NCI-H146 (cell line): ENCODE results near the gene PNPLA2.

Source experiments
- DNase-seq: peaks from one replicate; lab custom pipeline; 2025; lab: John Stamatoyannopoulos, UW

PNPLA2 gene

DNA sequence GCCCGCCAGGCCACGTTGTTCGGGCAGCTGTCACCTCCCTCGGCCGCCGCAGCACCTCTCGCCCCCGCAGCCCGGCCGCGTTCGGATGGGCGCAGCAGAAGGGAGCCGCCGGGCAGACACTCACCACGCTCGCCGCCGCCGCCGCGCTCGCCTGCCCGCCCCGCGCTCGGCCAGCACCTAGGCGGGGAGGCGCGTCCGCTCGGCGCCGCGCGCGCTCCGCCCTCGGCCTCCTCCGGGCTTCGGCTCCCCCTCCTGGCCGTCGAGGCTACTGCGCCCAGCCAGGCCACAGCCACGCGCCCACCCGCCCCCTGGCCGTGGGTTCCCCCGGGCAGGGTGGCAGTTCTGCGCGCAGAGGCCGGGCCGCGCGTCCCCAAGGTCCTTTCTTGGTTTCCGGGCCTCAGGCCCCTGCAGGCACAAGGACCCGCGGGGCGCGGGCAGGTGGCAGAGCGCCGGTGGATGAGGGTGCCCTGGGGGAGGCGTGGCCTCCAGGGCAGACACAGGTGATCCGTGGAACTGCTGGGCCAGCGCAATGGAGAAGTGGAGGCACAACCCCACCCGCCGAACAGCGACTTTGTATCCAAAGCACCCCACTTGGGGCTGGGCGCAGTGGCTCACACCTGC, 20.5 kb upstream of the PNPLA2 start, which contains the start of gene SLC25A22:
Gene SLC25A22 (minus strand): TSS at position 189 of the 621 bp plus-strand sequence. CDS start 3,275 bp downstream, outside the sequence.
- peak; percentile 76 for DNase-seq

DNA sequence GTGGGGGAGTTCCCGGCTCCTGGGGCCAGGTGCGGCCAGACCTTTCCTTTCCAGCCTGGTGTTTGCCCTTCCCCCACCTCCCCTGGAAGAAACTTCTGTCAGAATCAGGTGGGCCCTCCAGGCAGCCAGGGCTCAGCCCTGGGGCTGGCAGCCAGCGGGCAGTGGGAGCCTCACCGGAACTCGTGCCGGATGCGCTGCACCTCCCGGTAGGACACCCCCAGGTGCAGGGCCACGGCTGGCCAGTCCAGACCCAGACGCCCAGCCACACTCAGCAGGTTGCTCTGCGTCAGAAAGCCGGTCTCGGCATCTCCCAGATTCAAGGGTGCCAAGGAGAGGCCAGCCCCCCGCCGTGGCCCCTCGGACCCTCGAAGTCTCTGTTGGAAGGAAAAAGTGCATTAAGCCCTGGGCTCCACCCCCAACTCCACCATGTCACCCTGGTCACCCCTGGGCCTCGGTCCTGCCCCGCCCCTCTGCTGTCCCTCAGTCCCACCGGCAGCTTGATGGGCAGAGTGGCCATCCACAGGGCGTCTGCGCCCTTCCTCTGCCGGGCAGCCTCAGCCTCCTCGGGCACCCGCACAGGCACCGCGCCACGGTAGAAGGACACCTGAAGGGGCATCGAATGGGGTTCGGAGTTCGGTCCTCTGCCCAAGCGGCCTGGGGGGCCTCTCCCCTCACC, 18.9 kb upstream of the PNPLA2 start:
- no peak for DNase-seq

DNA sequence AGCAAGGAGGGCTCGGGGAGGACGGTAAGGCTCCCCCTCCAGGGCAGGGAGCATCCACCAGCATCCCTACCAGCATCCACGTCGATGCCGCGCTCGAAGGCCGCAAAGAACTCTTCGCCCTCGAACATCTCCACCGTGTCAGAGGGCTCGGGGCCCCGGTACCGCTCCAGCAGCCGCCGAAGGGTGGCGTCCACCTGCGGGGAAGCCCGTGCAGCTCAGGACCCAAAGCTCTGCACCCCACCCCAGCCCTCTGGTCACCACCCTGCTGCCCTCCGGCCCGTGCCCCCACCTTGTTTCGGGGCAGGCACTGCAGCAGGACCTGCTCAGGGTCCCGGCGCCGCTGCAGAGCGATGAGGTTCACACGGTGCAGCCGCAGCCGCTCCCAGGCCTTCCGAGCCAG, 18.2 kb upstream of the PNPLA2 start:
- DNase-seq = no peak

DNA sequence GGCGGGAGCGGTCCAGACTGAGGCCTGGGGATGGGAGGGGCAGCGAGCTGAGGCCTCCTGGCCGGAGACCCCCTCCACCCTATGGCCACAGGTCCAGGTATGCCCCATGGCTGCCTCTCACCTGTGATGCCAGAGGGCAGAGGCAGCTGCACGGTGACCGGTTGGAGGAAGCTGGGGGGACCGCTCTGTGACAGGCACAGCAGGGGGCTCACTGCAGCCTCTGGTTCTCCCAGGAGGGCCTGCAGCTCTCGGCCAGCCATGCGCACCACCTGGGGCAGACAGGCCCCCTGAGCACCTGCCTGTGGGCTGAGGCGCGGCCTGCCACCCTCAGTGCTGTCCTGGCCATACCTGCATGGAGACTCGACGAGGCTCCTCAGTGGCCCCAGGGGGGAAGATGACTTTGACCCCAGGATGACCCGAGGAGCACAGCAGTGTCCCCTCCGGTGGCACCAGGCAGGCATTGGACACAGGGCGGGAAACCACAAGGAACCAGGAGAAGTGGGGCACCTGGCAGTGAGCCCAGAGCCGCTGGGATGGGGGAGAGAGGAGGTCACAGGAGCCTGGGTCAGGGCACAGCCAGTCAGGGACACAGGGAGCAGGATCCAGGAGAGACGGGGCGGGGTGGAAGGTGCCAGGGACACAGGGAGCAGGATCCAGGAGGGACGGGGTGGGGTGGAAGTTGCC, 17.5 kb upstream of the PNPLA2 start:
- DNase-seq = no peak

DNA sequence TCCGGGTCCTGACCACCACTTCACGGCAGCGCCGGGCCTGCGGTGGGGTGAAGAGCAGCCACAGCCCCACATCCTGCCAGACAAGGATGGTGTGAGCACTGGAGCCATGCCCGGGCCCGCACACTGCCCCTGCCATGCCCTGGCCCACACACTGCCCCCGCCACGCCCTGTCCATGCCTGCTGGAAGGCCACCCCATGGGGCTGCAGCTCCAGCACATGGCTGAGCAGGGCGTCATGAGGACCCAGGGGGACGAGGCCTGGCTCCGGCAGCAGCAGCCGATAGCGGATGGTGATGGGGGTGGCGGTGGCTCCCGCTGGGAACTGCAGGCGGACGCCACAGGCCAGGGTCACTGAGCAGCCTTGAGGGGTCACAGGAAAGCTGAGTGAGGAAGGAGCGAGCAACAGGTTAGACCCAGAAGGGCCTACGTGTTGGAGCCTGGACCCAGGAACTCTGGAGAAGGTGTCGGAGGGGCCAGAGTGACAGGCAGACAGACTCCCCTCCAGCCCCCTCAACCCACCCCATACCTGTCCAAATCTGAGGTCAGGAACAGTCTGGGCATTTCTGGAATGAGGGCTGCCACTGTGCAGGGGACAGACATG, 16.6 kb upstream of the PNPLA2 start:
- no peak for DNase-seq

DNA sequence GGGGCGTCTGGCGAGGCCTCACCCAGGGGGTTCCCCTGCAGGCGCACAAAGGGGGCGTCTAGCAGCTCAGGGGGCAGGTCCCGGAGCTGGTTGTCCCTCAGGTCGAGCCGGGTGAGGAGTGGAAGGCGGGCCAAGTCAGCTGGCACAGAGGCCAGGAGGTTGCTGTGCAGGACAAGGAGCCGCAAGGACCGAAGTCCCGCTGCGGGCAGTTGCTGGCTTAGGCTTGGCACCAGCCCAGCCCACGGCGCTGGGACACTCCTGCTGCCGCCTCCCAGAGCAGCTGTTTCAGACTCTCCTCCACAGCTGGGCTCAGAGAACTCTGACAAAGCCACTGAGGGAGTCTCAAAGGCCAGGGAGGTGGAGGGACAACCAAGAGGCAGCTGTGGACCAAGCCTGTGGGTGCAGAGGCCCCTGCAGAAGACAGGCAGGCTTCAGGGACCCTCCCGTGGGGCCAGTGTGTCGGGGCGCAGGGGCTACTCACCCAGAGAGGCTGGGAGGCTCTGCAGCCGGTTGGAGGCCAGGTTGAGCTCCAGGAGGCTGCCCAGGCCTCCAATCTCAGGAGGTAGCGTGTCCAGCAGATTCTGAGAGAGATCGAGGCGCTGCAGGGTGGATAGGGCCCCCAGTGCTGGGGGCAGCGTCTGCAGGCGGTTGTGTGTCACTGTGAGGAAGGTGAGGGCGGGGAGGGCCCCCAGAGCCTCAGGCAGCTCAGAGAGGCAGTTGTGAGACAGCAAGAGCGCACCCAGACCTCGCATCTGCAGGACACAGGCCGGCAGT, 15.8 kb upstream of the PNPLA2 start:
- DNase-seq = no peak

DNA sequence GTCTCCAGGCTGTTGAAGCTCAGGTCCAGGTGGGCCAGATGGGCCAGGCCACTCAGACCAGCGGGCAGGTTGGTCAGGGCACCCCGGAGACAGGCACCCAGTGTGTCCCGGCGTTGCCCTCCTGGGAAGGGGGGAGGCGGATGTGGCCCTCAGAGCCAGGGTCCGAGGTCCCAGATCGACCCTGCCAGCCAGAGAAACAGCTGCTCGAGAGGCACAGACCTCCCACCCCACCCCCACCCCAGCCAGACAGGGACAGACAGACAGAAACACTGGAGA, 15.3 kb upstream of the PNPLA2 start:
- DNase-seq = no peak

DNA sequence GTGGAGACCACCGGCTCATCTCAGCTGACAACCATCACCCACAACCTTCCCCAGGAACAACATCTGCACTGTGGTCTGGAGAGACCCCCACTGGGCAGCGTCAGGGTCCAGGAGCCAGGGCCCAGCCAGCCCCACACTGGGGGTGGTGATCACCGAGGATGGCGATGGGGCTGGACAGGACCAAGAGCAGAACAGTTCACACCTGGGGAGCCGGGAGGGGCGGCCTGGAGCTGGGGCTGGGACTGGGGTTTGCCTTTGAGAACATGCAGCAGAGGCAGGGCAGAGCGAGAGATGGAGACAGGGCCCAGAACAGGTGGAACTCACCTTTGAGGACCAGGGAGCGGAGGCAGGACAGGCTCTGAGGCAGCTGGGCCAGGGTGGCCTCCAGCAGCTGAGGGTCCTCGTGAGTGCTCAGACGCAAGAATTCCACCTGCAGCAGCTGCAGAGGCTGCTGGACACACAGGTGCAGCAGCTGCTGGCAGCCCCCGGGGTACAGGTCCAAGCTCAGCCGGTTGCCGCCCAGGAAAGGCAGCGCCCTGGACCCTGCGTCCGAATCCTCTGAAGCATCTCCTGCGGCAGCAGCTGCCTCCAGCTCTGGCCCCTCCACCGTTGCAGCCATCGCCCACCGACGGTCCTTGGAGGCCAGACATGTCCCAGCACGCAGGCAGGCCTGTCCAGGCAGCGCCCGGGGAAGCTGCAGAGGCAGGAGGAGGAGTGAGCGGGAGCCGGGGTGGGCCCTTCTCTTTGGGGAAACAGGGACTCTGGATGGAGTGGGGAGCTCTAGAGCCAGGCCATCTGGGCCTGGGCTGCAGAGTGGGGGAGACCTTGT, 14.7 kb upstream of the PNPLA2 start:
- peak; percentile 82 for DNase-seq

DNA sequence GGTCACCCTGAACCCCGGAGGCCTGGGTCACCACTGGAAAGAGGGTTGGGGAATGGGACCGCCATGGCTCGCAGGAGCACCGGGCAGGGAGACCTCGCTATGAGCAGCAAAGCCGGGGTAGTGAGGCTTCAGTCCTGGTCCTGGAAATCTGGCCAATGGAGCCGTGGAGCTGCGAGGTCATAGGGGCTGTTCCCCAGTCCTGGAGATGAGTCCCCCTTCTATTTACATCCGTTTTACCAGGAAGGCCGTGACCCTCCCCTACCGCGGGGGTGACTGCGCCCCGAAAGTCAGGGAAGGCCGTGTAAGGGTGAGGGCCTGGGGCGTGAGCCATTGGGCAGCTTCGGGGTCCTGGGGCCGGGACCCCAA, 14.1 kb upstream of the PNPLA2 start:
- no peak for DNase-seq

DNA sequence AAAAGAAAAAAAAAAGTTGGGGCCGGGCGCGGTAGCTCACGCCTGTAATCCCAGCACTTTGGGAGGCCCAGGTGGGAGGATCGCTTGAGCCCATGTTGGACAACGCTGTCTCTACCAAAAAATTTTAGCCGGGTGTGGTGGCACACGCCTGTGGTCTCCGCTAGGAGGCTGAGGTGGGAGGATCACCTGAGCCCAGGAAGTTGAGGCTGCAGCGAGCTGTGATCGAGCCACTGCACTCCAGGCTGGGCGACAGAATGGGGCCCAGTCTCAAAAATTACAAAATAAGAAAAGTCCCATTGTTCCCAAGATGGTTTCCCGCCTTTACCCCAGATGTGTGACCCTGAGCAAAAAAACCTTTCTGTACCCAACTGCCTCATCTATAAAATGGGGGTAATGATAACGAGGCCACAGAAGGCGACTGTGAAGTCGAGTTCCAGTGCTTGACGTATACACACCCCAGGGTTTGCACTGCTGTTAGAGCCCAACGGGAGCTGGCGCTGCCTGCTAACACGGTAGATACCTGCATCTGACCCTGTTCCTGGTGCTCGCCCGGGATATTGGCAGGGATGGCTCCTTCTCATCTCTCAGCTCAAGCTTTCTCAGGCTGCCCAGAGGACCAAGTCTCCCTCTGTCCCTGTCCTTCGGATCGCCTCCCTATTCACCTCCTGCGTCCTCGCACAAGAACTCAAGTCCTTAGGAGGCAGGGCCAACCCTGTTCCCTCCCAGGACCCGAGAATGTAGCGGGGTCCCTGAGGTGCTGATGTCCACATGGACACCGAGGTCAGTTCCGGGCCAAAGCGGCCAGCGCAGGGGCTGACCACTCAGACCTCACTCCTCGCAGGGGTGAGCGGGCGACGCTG, 10.1 kb upstream of the PNPLA2 start:
- DNase-seq = no peak

DNA sequence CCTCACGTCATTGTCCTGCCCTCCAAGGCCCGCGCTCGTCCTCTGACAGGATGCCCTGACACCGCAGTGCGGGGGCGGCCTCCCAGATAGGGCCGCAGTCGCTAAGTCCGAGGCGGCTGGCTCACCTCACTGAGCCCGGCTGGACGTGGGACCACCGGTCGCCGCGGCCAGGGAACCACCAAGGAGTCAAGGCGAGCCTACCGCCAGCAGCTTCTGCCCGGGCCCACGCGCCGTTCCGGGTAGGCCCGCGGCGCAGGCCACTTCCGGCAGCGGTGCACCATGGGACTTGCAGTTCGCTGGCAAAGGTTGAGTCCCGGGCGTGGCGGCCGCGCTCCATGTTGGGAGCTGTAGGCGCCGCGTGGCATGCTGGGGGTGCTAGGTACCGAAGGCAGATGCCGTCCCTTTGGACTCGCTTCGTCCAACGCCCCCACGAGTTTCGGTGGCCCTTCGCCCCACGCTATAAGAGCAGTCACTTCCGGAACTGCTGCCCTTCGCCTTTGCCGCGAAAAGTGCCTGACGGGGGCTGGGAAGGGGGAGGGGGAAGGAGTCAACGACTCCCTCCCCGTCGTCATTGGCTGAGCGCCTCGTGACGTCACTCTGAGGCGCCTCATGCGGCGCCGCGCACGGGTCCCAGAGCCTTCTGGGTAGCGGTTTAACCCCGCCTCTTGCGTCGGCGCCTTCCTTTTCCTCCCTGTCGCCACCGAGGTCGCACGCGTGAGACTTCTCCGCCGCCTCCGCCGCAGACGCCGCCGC, 9.3 kb upstream of the PNPLA2 start, which contains the start of gene RPLP2:
Gene RPLP2 (plus strand): TSS at position 681 of the 753 bp plus-strand sequence. CDS start 268 bp downstream, outside the sequence.
- DNase-seq = peak; percentile 96

DNA sequence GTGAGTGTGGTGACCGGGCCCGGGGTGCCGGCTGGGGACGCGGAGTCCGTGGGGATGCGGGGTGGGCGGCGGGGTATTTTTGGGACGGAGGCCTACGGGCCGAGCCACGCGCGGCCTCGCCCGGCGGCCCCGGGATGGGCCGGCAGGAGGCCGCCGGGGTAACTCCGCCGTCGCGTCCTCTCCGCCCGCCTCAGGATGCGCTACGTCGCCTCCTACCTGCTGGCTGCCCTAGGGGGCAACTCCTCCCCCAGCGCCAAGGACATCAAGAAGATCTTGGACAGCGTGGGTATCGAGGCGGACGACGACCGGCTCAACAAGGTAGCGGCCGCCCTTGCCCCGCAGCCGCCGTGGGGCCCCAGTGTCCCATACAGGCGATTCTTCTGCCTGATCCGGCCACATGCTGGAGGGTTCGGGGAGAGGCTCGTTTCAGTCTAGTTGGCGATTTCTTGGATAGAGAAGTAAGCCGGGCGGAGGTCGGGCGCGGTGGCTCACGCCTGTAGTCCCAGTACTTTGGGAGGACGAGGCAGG, 8.6 kb upstream of the PNPLA2 start:
- DNase-seq = peak; percentile 31

DNA sequence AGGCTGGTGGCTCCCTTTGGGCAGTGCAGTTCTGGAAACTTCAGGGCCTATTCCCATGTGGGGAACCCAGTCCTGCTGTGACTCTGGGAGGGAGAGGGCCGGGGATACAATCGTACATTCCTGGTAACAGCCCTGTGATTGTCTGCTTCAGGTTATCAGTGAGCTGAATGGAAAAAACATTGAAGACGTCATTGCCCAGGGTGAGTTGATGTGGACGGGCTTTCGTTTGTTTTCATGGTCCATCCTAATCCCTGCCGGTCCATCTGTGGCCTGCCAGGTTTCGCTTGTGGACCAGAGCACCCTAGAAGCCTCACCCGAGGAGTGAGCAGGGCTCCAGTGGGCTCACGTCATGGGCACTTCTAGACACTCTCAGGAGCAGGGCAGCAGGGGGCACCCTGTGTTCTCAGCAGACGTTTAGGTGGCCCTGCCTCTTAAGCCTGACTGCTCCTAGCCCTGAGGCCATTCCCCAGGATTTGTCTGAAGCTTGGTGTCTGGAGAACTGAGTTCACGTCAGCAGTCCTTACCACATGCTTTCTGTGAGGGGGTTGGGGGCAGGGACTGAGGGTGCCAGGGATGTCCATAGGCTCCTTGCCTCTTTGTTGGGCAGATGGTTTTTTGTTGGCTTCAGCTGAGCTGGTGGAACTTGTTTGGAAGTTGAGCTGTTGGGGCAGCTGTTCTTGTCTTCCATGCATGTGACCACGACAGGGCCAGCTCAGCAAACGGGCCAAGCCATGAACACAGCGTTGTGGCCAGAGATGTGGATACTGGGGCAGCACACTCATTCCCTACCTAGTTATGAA, 7.1 kb upstream of the PNPLA2 start:
- DNase-seq = no peak

DNA sequence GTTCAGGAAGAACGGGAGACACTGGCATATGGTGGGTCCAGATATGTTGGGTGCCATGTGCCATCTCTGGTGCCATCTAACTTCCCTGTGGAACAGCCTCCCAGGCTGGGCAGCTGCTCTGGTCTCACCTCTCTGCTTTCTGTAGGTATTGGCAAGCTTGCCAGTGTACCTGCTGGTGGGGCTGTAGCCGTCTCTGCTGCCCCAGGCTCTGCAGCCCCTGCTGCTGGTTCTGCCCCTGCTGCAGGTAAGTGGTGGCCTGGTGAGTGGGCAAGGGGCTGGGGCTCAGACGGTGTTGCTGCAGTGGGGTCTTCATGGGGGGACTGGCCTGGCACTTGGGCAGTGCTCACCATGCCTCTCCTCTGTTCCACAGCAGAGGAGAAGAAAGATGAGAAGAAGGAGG, 6.3 kb upstream of the PNPLA2 start:
- no peak for DNase-seq

DNA sequence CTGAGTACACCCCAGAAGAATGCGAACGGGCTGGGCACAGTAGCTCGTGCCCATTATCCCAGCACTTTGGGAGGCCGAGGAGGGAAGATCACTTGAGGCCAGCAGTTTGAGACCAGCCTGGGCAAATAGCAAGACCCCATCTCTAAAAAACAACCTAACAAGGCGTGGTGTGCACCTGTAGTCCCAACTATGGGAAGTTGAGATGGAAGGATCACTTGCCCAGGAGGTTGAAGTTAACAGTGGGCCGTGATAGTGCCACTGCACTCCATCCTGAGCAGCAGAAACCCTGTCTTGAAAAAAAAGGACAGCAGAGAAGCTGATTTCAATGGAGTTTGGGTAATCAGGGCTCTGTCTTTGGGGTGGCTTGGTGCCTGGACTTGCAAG, 5.7 kb upstream of the PNPLA2 start:
- no peak for DNase-seq

DNA sequence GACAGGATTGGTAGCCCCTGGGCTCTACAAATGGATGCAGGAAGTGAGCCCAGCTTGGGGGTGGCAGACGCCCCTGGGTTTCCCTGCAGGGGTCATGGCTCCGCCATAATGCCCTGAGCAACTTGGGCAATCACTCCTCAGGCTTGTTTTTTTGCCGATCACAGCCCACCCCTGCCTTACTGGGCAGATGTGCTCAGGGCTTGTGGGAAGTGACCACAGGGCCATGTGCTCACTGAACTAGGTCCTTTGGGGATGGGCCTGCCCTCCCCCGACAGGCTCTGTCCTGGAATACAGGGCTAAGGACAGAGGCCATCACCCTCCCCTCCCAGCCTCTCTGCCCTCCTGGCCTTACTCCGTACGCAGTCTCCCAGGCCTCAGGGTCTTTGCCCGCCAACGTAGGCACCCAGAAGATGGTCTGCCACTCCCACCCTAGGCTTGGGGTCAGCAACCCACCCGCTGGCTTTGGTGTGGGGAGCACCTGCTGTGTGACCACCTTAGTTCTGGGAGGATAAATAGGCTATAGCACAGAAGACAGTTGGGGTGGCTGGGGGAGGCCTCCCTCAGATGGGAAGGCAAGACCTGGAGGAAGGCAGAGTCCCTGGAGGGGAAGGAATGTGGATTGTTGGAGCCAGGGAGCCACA, 5.1 kb upstream of the PNPLA2 start:
- DNase-seq = no peak

DNA sequence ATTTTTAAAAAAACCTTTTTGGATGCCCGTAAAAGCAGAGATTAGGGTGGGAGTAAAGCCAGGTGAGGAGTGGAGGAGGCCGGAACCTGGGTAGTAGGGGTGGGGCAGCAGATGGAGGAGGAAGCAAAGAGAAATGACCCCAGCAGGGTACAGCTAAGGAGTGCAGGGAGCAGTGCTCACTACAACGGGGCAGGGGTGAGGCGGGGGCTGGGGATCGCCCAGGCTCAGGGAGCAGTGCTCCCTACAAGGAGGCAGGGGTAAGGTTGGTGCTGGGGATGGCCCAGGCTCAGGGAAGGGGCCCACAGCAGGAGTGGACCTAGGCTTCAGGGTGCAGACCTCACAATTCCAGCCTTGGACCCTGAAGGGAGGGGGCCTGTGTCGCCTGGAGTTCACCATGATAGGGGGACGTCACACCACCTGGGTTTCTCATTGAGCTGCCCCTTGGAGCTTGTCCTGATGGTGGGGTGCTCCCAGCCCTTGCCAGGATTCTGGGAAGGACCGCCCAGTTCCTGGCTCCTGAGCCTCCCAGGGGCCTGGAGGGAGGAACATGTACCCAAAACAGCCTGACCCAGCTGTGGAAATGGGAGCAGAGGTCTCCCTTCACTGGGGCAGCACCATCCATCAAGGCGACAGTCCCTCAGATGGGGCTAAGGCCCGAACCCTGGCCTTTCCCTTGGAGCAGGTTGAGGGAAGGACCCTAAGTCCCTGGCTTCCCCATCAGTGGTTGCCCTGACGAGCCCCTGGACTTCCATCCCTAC, 2.9 kb upstream of the PNPLA2 start:
- no peak for DNase-seq

DNA sequence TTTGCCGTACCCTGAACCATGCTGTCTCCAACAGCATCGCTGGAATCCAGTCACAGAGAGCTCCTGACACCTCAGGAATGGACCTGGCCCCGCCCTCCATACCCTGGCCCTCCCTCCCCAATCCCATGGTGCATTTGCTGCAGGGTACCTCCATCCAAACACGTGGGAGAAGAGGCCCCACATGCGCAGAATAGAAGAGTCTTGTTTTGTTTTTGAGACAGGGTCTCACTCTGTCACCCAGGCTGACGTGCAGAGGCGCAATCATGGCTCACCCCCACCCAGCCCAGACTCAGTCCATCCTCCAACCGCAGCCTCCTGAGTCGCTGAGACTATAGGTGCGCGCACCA, 2.3 kb upstream of the PNPLA2 start:
- no peak for DNase-seq
